ENCODE data around the gene DLL1.
A peak's percentile ranks its signal among the peaks of the same experiment; 100 is the strongest.
"Not testable (repeated sequence)": the region's sequence is repeated elsewhere in the genome, so short reads cannot be mapped to it uniquely, and the experiment has no call there.

DLL1 gene, protein sequence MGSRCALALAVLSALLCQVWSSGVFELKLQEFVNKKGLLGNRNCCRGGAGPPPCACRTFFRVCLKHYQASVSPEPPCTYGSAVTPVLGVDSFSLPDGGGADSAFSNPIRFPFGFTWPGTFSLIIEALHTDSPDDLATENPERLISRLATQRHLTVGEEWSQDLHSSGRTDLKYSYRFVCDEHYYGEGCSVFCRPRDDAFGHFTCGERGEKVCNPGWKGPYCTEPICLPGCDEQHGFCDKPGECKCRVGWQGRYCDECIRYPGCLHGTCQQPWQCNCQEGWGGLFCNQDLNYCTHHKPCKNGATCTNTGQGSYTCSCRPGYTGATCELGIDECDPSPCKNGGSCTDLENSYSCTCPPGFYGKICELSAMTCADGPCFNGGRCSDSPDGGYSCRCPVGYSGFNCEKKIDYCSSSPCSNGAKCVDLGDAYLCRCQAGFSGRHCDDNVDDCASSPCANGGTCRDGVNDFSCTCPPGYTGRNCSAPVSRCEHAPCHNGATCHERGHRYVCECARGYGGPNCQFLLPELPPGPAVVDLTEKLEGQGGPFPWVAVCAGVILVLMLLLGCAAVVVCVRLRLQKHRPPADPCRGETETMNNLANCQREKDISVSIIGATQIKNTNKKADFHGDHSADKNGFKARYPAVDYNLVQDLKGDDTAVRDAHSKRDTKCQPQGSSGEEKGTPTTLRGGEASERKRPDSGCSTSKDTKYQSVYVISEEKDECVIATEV

DNA sequence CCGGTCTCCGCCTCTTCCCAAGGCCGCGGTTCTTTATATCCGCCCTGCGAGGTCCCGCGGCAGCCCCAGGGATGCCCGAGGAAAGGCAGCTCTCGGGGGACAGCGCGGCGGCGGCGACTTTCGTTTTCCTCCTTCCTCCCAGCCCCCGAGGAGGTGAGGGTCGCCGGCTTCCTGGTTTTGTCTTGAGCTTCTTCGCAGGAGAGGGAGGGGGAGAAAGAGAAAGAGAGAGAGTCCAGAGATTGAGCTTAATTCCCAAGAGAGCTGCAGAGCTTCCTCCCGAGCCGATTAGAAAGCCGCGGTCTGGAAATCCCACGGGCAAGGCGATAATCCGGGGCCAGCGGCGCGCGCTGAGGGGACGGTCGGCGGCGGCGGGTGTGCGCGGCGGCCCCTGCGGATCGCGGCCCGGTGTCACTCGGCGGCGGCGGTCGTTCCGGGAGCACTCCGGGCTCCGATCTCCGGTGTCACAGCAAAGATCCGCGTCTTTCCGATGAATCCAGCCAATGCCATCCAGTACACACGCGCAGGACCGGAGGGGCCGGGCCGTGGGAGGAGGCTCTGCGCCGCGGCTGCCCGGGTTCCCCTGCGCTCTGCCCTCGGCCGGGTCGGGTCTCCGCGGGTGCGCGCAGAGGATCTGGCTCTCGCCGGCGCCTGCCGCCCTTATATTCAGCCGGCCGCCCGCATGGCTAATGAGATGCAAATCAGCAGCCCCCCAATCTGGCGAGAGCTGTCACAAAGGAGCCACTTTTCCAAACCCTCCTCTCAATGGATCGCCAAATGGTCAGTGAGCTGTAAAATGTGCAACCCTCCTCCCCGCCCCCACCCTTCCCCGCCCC, at the start of gene DLL1:
DLL1 (minus strand) TSS at position 783 of the 833 bp plus-strand sequence. CDS start 939 bp downstream, outside the sequence.
- peak in 1 of 2 donors; percentile 32 for DNase-seq (ENCODE audit: low read depth in 2 of 2)

DNA sequence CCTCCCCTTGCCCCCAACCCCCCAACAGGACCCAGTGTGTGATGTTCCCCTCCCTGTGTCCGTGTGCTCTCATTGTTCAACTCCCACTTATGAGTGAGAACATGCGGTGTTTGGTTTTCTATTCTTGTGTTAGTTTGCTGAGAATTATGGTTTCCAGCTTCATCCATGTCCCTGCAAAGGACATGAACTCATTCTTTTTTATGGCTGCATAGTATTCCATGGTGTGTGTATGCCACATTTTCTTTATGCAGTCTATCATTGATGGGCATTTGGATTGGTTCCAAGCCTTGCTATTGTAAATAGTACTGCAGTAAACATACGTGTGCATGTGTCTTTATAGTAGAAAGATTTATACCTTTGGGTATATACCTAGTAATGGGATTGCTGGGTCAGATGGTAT, 44.3 kb upstream of the DLL1 start:
- not testable (repeated sequence) for DNase-seq (ENCODE audit: low read depth in 2 of 2)

DNA sequence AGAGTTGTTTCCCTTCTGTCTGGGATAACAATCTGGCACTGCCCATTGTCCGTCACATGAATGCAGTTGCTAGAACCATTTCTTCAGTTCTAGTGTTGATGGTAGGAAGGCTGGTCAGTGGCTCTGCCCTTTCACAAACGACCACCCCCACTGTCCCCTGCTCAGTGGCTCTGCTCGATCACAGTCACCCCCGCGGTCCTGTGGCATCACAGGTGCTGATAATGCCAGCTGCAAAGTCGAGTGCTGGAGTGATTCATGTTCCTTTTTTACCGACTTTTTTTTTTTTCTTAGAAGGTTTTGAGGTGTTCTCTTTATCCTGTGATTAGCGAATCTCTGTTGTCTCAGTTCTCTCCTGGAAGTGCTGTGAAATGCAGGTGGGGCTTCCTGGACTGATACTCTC, 38.4 kb upstream of the DLL1 start:
- no peak for DNase-seq (ENCODE audit: low read depth in 2 of 2)

DNA sequence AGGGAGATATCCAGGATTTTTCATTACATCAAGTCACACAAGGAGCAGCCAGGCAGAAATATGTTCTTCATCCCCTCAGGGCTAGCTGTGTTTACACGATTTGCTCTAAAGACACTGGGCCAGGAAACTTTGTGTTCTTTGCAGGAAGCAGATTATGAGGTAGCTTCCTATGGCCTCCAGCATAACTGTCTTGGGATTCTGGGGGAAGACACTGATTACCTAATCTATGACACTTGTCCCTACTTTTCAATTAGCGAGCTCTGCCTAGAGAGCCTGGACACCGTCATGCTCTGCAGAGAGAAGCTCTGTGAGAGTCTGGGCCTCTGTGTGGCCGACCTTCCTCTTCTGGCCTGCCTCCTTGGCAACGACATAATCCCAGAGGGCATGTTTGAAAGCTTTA, 26.8 kb upstream of the DLL1 start:
- no peak for DNase-seq (ENCODE audit: low read depth in 2 of 2)

DNA sequence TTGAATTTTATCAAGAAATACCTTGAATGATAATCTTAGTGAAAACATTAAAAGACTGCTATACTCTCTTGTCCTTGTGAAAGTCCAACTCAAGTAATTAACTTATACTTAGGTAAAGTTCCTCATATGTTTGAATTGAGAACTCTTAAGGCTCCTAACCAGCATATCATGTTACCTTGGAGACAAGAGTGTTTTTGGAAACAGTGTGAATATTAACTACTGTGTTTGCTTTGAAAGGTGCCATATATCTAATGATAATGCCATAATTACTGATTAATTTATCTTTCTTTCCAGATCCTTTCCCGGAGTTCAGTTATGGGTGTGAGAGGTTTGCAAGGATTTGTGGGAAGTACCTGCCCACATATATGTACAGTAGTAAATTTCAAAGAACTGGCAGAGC, 26.2 kb upstream of the DLL1 start:
- DNase-seq (ENCODE audit: low read depth in 2 of 2) = no peak

GRCh38 chr6:170316071-170316470, 25.2 kb upstream of the DLL1 start:
- no peak for DNase-seq (ENCODE audit: low read depth in 2 of 2)

- DNase-seq (ENCODE audit: low read depth in 2 of 2) = no peak
Measured at GRCh38 chr6:170314983-170315382, 24.1 kb upstream of the DLL1 start.

DNA sequence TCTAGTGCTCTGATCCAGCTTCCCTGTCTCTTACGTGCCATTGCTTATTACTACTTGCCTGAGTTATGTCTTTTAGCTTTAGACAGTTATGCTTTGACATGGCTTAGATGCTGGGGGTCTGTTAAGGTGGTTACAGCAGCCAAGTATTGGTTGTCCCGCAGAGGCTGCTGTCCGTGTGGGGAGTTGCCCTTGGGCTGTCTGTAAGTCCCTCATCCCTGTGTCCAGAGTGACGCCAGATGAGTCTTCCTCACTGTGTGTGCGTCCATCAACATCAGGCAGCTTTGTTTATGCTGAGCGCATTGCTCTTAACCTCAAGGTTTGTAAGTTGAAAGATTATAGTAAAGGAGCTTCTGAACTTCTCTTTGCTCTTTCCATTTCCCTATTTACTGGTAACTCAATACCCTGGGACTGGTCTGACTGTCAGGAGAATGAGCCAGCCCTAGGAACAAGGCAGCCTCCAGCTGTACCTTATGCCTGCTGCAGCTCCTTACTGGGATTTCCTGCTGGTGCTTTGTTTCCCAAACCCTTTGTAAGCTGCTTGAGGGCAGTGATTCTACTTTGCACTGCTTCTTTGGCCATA, 22.9 kb upstream of the DLL1 start:
- DNase-seq (ENCODE audit: low read depth in 2 of 2) = no peak

GRCh38 chr6:170312876-170313275, 22.0 kb upstream of the DLL1 start:
- no peak for DNase-seq (ENCODE audit: low read depth in 2 of 2)

GRCh38 chr6:170311696-170312095, 20.8 kb upstream of the DLL1 start:
- no peak for DNase-seq (ENCODE audit: low read depth in 2 of 2)

DNA sequence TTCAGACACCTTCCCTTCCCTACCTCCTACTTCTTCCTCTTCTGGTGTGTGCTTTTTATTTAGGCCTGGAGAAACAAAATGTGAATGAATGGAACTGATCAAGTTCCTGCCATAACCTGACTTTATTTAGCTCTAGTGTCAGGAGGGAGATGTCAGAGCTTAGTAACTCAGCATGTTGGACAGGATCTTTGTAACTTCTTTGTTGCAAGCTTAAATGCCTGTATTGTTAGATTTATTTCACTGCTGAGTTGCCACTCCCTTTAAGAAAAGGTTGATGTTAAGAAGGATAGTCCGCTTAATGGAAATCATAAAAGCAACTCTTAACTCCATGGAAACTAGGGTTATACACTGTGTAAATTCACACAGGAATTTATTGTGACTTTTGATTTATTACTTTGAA, 17.9 kb upstream of the DLL1 start:
- DNase-seq (ENCODE audit: low read depth in 2 of 2) = no peak

DNA sequence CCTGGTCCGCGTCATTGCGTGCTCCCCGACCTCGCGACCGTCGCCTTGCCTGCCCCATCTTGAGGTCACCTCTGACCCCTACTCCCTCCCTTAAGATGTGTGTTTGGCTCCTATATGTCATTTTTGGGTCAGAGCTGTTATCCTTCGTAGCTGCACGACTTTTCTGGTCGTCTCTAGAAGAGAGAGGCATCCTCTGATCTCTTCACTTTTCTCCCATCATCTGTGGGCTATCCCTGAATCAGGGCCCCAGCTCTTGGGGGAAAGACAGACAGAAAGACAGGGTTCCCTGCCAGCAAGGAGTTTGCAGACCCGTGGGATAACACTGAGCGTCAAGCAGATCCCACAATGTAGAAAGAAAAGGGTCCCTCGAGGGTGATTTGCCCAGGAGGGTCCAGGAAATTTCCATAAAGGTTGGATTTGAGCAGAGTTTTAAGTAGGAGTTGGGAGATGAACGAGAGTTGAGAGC, 16.2 kb upstream of the DLL1 start:
- DNase-seq (ENCODE audit: low read depth in 2 of 2) = no peak

DNA sequence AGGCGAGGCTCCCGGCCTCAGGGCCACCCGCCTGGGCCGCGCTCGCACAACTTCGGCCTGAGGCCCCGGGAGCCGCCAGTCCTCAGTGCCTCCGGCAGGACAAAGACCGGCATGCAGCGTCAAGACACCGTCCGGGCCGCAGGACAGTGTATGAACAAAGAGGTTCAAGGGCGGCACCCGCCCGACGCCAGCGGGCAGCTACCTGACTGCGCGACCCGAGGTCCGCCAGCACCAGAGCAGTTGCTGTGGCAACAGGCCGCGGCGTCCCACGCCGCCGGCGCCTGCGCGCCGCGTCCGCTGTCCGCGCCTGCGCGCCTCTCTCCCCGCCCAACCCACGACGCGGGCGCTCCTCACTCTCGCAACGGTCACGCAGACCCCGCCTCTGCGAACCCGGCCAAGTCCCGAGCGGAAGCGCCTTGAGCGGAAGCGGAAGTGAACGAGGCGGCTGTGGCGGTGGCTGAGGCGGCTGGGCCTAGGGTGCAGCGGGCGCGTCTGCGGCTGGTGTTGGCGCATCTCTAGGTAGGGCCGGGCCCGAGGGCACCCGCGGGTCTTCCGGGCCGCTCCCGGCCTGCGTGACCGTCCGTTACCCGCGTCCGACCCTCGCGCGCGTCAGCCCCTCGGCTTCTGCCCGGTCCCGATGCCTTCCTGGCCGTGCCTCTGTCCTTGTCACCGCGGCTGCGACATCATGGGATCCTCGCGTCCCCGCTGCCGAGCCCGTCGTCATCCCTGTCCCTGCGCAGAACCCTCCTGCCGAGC, 15.6 kb upstream of the DLL1 start, which contains the start of gene FAM120B:
FAM120B (plus strand) TSS at position 435 of the 756 bp plus-strand sequence. CDS start 10,633 bp downstream, outside the sequence.
- peak; percentile 90 to 91 for DNase-seq (ENCODE audit: low read depth in 2 of 2)

DNA sequence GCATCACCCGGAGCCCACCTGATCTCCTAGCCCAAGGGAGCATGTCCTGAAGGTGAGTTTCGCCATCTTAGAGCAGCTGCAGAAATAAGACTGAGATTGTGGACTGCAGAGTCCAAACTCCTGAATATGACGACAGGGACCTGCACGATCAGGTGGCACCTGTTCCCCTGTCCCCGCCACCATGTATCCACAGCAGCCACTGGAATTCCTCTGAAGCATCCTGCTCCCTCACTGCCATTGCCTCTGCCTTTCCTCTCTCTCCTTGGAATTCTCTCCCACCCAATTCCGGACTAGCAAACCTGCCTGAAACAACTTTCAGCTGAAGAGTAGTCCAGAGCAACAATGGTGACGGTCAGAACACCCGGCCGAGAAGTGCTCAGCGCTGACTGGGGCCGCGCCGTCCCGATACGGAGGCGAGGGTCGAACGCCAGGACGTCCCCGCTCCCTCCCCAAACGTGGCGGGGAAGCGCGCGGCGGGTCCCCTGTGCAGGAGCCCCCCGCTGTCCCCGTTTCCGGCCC, 15.0 kb upstream of the DLL1 start:
- DNase-seq (ENCODE audit: low read depth in 2 of 2) = no peak

- no peak for DNase-seq (ENCODE audit: low read depth in 2 of 2)
Measured at GRCh38 chr6:170301184-170301583, 10.3 kb upstream of the DLL1 start.

DNA sequence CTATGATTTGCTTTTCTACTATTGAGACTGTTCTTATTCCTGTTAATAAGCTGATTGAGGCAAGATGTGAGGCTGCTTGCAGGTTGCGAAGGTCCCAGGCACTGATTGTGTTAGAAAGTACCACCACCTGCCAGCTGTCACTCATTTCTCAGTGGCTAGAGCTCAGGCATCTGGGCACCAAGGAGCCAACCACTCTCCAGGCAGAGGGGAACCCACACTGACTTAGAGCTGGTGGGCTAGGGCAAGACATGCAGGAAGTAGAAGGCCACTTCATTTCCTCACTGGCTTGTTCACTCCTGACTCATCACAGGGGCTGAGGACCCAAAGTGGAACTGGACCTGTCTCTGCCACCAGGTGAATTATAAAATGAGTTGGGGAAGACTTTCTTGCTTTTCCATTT, 7.8 kb upstream of the DLL1 start:
- DNase-seq (ENCODE audit: low read depth in 2 of 2) = no peak

- DNase-seq (ENCODE audit: low read depth in 2 of 2) = no peak
Measured at GRCh38 chr6:170297576-170298330, 6.9 kb upstream of the DLL1 start.

GRCh38 chr6:170296746-170297575, 6.1 kb upstream of the DLL1 start:
- no peak for DNase-seq (ENCODE audit: low read depth in 2 of 2)

- no peak for DNase-seq (ENCODE audit: low read depth in 2 of 2)
Measured at GRCh38 chr6:170296423-170296745, 5.5 kb upstream of the DLL1 start.
